Left renal cortex interstitium (tissue), 4 donors: ENCODE measurements around the gene ABCF2. TPM values are rescaled to one million over a fixed set of nuclear protein-coding genes. Genes with fewer than 3 reads are reported as not detected.
A peak's percentile ranks its signal among the peaks of the same experiment; 100 is the strongest.

ENCODE experiments used
- DNase-seq, 4 donors: peaks; one replicate each; pipeline ENCODE4 v3.0.0-alpha.2; 2013; ENCODE audit warnings: low read depth in 4 of 4, low spot score in 2 of 4, missing footprints in 1 of 4
- polyA plus RNA-seq, 4 donors: library from polyadenylated mRNA; unstranded; fragments of 120-200 nt; gene quantifications; one replicate each; pipeline ENCODE4 v1.2.1, GENCODE V29; 2013; ENCODE audit not compliant: insufficient read length in 4 of 4

Gene ABCF2
- 10 to 100 TPM; 25.1 to 28.4 (median 26.6) TPM for polyA plus RNA-seq

DNA sequence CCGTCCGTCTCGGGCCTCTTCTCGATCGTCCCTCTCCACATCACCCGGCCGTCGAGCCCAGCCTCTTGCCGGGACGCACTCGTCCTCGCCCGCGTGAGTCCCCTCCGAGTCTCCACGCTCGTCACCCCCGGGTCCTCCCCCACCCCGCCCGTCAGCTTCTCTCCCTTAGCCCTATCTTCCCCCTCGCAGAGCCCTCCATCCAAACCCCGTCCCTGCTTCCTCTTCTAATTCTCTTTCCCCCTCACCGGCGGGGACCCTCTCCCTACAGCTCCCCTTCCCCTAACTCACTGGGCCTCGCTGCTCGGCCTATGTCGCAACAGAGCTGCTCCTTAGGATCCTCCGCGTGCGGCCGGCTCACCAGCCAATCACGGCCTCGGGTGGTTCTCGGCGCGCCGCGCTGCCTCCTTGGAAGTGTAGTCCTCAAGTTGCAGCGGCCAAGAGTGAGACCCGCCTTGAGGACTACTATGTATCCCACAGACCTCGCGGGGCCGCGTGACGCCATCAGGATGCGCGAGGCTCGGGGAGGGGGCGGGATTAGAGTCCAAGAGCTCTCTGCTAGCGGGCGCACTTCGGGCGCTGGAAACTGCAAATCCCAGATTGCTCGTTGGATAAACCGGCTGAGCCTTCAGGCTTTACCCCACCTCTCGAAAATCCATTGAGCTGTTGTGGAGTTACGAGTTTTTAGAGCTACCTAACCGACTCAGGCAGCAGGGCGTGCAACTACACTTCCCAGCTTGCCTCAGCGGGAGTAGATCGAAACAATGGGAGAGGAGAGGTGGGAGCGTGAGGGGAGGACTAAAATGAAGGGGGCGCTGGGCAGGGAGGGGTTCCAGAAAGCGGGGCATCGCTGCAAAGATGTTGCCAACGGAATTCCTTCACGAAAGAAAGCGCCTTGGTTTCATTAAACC lies at the start of gene ABCF2:
Gene ABCF2, minus strand, starts transcription at position 331 of the 908 bp plus-strand sequence. CDS start 747 bp downstream, outside the sequence.
- peak; percentile 95 to 99 (median 98) for DNase-seq

DNA sequence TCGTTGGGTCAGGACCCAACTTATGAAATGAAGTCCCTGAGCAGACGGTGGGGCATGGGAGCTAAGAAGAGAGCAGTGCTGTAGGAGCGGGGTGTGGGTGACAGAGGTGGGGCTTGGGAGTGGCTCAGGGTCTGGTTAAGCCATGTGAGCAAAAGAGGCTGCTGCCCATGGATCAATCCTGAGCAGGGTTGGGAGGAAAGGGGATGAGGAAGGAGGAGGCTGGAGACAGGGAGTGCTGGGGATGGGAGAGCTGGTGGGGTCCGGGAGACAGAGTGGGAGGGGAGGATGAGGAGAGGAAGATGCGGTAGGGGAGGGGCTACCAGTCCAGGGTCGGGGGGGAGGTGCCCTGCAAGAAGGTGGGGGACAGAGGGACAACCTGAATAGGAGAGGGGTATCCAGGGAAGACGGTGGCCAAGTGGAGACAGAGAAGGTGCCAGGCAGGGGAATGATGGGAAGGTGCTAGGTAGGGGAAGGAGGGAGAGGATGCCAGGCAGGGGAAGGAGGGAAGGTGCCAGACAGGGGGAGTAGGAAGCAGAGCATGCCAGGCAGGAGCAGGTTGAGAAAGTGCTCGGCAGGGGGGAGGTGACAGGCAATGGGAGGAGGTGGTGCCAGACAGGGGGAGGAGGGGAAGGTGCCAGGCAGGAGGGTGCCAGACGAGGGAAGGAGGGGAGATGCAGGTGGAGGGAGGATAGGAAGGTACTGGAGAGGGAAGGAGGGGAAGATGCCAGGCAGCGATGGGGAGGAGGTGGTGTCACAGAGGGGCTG lies 49.0 kb upstream of the ABCF2 start:
- no peak for DNase-seq

DNA sequence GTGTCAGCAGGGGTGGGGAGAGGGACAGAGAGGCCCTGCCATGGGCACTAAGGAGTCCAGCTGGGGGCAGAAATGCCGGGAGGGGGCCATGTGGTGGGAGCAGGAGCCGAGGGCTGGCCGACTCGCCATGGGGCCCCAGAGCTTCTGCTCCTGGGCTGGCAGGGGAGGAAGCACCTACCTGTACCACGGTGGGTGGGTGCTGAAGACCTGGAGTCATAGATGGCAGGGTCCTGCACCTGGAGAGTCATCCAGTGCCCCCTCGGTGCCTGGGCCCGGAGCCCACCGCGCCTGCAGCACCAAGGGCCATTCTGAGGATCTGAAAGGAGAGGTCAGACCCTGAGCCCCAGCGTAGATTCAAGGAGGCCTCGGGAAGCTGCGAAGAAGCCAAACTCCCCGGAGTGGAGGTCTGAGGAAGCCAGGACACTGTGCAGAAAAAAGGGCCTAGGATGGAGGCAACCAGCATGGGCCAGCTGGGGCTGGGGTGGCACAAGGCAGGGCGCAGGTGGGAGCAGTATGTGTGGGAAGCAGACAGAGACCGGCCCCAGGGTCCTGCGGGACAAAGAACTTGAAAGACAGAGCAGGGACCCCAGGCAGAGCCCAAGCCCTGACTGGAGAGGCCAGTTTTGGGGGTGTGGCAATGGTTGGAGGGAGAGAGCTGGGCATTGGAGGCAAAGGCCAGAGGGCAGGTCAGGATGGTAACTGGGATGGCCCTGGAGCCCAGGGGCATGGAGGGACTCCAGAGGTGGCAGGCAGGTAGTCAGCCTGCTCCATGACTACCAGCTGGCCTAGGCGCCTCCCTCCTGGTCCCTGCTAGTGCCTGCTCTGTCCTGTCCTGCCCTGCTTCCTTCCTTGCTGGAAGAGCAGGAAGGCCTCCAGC lies 48.2 kb upstream of the ABCF2 start:
- no peak for DNase-seq

DNA sequence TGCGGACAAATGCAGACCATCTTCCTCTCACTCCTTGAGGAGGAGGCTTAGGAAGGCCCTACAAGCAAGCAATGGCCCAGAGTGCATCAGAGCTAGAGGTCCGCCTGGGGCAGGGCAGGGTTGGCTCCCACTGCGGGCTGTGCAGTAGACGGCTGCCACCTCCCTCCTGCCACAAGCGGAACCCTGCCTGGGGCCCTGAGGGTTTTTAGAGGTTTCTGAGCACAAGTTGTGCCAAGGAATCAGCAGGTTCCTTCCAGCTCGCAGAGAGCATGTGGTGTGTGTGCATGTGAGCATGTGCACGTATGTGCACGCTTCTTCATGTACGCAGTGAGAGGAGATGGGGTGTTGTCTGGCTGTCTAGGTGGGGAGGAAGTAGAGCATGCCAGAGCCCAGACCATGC lies 47.4 kb upstream of the ABCF2 start:
- no peak for DNase-seq

DNA sequence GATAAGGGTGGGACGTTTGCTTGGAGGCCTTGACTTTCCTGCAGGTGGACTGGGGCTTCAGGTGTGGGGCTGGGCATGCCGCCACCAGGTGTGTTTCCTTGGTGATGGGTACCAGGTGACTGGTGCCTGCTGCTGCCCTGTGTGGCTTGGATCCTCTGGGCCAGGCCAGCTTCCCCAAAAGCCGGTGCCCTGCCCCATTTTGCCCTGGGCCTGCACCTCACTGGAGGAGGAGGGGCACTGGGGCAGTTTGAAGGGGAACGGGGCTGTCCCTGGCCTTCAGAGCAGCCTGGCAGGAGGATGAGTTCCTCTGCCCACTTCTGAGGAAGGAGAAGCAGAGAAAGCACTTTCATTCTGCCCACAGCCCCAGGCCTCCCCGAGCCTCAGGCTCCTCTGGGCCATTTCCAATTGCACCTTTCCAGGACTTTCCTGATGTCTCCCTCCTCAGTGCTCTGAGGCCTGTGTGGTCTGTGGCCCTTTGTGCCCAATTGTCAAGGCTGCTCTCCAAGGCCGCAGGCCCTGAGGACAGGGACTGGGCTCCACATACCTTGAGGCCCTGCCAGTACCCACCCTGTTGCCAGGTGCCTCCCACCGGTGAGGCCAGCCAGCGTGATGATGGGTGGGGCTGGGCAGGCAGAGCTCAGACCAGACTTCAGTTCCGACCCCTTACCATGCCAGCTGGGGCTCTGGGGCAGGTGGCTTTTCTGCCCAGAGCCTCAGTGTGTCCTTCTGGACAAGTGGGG lies 46.8 kb upstream of the ABCF2 start:
- DNase-seq = no peak

DNA sequence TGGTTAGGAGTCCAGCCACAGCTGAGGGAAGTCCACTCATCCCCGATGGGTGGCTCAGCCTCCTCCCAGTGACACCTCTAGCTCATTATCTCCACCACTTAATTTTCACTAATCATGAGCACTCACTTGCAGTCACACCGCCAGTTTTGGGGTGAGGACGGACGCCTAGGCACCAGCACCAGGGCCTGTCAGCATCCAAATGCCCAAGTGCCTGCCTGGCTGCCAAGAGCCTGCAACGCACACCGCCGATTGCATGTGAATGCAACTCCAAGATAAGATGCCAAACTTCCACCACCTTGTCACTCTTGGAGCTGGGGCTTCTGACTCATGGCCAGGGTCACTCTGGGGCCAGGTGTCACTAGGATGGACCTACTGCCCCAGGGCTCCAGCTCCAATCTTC lies 45.9 kb upstream of the ABCF2 start:
- DNase-seq = no peak

DNA sequence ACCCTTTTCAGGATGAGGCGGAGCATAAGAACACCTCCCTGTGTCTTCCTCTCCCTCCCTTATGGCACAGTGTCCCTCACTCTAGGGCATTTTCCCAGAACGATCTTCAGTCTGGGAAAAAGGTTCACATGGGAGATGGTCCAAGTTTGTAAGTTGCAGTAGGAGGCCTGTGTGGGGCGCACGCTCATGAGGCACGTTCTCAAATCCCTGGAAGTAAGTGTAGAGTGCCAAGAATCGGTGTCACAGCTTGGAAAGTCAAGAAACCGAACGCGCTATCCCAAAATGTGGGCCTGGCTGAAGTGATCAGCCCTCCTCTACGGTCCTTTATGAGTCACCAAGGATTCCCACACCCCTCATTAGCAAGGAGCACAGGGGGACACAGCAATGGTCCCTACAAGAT lies 45.4 kb upstream of the ABCF2 start:
- DNase-seq = no peak

DNA sequence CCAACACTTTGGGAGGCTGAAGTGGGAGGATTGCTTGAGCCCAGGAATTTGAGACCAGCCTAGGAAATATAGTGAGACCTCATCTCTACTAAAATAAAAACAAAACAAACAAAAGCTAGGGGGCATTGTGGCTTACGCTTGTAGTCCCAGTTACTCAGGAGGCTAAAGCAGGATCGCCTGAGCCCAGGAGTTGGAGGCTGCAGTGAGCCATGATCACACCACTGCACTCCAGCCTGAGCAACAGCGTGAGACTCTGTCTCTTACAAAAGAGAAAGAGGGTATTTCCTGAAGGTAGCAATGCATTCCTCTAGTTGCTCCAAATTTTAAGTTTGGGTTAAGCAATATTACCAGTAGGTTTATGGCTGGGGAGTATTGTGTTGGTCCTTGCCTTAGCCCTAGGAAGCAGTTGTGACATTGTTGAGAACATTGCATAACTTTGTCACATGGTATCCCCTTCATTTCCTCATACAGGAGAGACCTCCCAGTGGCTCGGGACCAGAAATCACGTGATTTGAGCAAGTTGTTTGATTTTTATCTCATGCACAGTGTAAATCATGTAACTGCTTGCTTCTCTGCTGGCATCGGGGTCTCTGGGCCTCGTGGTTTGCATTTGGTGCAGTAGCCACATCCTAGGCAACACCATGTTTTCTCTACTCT lies 44.8 kb upstream of the ABCF2 start:
- DNase-seq = no peak

DNA sequence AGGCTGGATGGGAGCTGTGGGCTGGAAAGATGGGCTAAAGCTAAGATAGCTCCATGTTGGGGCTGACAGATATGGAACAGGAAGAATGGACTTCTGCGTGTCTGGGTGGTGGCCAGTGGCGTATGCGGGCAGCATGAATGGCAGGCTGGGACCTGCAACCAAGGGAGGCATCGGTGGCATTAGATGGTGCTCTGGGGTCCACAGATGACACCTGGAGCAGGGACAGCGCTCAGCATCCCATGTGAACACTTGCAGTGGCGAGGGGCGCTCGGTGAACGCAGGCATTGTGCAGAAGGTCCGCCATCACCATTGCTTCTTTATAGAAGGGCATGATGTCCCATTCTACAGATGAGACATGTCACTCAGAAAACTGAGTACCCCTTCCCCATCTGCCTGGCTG lies 42.5 kb upstream of the ABCF2 start:
- no peak for DNase-seq

DNA sequence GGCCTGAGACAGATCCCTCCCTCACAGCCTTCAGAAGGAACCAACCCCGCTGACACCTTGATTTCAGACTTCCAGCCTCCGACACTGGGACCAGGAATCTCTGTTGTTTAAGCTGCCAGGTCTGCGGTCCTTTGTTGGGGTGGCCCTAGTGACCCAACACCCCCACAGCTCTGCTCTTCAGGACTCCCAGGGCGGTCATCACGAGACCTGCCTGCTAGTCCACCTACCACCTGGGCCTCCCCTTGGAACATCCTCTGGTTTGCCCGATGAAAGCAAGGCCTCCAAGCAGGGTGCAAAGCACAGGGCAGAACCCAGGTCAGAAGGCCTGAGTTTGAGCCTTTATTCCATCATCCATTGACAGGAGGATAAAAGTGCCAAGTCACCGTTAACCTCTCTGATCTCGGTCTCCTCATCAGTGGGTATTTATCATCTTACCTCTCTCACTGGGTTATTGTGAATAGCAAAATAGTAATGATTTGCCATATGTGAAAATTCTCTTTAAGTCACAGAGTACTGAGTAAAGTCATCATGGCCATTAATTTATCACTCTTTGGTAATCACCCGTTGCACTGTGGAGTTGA lies 38.4 kb upstream of the ABCF2 start:
- DNase-seq = no peak

DNA sequence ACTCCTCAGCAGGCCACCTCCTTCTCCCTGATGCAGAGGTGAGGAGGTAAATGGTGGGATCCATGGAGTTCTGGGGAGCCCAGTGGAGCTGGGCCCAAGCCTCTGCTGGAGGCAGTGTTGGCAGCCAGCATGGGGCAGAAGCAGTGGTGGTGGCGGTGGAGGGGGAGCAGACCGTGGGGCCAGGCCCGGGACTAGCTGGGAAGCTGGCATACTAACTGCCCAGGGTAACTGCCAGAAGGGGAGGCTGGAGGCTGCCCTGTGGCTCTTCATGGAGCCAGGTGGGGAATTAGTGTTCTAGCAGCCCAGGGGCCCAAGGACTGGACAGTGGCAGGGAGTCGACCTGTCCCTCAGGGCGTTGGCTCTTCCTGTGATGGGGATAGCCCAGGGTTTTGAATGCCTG lies 37.6 kb upstream of the ABCF2 start:
- DNase-seq = no peak

DNA sequence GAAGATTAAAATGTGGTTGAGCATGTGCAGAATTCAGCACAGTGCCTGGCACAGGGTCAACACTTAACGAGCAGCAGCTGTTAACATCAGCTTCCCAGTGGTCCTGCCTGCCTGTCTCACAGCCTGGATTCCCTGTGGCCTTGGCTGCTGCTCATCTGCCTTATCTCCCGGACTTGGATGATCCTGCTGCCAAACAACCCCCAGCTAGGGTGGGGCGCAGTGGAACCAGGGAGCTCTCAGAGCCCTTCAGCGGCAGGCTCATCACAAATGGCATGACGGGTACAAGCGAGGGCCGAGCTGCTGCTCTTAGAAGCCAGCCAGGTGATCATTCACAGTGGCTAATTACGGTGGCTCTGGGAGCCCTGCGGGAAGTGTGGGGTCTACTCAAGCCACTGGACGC lies 34.5 kb upstream of the ABCF2 start:
- DNase-seq = no peak

DNA sequence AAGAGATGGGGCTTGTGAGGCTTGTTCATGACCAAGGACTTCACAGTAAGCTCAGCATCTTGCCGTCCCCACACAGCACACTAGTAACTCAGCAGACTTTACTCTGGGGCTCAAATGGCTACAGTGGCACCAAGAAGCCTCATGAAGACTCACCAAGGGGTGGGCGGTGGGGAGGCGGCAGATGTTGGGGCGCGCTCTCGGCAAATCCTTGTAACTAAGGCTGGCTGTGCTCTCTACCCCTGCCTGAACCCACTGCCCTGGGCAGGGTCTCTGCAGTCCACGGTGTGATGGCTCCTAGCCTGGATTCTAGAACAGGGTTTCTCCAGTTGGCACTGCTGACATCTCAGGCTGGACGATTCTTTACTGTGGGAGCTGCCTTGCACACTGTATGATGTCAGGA lies 33.9 kb upstream of the ABCF2 start:
- DNase-seq = no peak

DNA sequence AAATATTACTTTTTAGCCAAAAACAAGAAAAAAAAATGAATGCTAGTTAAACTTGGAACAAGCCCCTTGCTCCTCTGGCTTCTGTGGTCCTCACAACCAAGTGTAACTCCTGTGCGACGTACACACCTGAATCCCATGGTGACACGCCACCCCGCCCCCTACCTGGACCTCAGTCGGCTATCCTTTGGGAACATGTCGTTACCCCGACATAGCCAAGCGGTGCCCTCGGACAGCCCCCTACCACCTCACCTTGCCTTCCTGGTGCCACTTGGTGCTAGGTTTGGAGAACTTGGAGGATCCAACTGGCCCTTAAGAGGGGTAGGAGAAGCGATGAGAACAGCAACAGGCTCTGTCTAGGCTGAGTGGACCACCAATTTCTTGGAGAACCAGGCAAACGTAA lies 33.5 kb upstream of the ABCF2 start:
- no peak for DNase-seq

DNA sequence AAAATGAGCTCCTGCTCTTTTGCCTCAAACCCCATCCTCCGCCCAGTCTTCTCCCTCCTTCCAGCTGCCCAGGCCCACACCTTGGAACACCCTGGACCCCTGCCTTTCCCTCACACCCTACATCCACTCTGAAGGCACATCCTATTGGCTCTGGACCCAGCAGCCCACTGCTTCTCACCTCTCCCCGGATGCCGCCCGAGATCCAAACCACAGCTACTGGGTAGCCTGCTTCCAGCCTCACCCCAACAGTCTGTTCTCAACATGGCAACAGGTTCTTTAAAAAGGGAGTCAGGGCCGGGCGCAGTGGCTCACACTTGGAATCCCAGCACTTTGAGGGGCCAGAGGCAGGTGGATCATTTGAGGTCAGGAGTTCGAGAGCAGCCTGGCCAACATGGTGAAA lies 31.0 kb upstream of the ABCF2 start:
- no peak for DNase-seq

DNA sequence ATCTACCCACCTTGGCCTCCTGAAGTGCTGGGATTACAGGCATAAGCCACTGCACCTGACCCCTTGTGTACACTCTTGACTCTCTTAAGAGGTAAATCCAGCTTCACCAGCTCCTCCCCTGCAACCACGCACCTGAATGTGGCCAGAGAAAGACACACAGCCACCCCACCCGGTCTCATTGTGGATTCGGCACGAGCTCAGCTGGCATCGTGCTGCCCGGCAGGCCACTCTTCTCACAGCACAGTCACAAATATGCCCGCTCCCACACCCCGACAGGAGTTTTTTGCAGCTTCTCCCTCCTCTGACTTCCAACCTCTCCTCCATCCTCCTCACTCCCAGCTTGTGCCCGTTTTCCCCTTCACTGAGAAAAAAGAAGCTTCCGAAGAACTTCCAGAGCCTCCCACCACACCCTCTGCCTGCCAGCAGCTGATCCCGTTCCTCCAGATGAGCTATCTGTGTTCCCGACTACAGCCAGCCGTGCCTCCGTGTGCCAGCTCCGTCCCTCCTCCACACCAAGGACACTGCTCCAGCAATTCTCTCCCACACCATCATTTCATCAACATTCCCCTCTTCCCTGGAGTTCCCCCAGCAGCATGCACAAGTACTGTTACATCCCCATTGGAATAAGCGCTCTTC lies 29.5 kb upstream of the ABCF2 start:
- DNase-seq = no peak

DNA sequence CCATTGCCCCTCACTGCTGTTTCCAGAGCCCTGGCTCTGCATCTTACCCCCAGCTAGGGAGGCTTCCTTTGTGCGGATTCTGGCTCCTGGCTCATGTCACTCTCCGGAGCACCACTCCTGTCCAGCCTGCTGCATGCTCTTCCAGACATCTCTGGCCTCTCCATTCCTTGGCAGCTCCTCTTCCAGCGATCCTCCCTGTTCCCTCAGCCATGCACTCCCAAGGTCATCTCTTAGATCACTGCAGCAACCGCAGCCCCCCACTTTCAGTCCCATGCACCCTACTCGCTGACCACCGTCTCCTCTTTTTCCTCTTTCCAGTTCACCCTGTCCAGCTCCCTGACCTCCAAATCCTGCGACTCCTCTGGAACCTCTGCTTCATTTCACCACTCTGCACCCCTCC lies 28.4 kb upstream of the ABCF2 start:
- no peak for DNase-seq

DNA sequence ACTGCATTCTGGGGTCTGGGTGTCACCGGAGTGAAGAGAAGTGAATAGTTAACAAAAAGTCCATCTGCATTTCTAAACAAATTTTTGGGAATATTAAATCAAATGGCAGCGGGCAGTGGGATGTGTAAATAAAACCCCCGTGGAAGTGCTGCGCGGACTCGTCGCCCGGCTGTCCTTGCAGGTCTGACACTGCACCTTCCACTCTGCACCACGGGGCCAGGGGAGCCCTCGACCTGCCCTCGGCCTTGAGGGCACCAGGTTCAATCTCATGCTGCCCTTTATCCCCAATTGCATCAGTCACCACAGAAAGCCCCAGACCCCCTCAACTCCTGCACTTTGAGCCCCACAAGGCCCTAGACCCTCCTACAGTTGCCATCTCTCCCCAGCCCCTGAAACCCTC lies 27.8 kb upstream of the ABCF2 start:
- DNase-seq = no peak

DNA sequence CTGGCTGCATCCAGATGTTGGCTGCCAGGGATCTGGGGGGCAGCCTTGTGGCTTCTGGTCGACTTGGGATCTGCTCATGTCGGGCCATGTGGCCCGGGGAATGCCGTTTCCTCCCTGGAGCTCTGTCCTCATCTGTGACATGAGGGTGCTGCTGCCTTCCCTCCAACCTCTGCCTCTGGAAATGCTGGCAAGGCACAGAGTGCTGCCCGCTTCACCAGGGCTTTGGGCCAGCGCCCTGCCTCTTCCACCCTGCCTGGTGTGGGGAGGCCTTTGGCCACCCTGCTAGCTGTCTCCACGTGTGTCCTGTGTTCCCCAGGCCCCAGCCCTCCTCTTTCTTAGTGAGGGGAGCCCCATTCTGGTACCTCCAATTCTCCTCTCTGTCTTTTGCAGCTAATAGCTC lies 27.3 kb upstream of the ABCF2 start:
- DNase-seq = no peak
